COR-L47 (cell line): ENCODE measurements around the gene CCNB3.

Source experiments
- DNase-seq: peaks from one replicate; lab custom pipeline; 2025; lab: John Stamatoyannopoulos, UW

Gene CCNB3

GRCh38 chrX:50343917-50344316, 139.4 kb downstream of the CCNB3 start:
- no peak for DNase-seq

- DNase-seq, result no peak
Observed at GRCh38 chrX:50372966-50373365, 168.4 kb downstream of the CCNB3 start.

GRCh38 chrX:50375481-50376267, 171.1 kb downstream of the CCNB3 start:
- DNase-seq, result no peak

- DNase-seq, result no peak
Observed at GRCh38 chrX:50381729-50382415, 177.3 kb downstream of the CCNB3 start.

GRCh38 chrX:50386520-50386919, 182.0 kb downstream of the CCNB3 start:
- DNase-seq, result no peak

GRCh38 chrX:50393902-50394301, 189.3 kb downstream of the CCNB3 start:
- DNase-seq, result no peak
